ENCODE measurements around the gene LTBP1. TPM values are rescaled to one million over a fixed set of nuclear protein-coding genes. Genes with fewer than 3 reads are reported as not detected.

LTBP1 gene
- total RNA-seq, 1 experiment from 2014 or later, result 2.2 TPM

- POLR2A ChIA-PET (ENCODE audit: low non-redundant PET), result no interaction called here
- no peak for DNase-seq (ENCODE audit: low spot score)
- intact Hi-C loops (cut with micrococcal nuclease; ENCODE audit: unreplicated experiment), result no loop called here
Observed at GRCh38 chr2:33131749-33132148, 185.0 kb downstream of the LTBP1 start.

GRCh38 chr2:33133454-33133952 lies 186.8 kb downstream of the LTBP1 start:
- H3K4me3 ChIP-seq (ENCODE audit: low read depth, low read length, poor library complexity, severe bottlenecking), result no peak overlapping the region
- no TSS peak for BruUV-seq (replicated peaks)
- intact Hi-C loops (cut with micrococcal nuclease; ENCODE audit: unreplicated experiment), result no loop called here
- H3K27me3 ChIP-seq (replicated peaks; ENCODE audit: insufficient read depth, low read depth, low read length, poor library complexity), result peaks cover 5% of the 10 kb centered on the region
- no peaks in the 10 kb centered on the region for H3K36me3 ChIP-seq (ENCODE audit: insufficient read depth, low read length, poor library complexity, severe bottlenecking)
- no peaks in the 10 kb centered on the region for H3K9me3 ChIP-seq (ENCODE audit: low read depth, low read length, poor library complexity, severe bottlenecking)
- H3K27ac ChIP-seq (ENCODE audit: low read depth, low read length, poor library complexity, severe bottlenecking), result no peak overlapping the region
- POLR2A ChIA-PET (ENCODE audit: low non-redundant PET), result no interaction called here
- TF ChIP-seq CTCF (conservative IDR thresholded peaks at IDR 0.05; ENCODE audit: low read depth, low read length), result no peak
- TF ChIP-seq EZH2 (IDR thresholded peaks at IDR 0.05; ENCODE audit: borderline replicate concordance, low read depth, low read length, poor library complexity, severe bottlenecking), result no peak
- no peaks in the 10 kb centered on the region for H3K4me1 ChIP-seq (ENCODE audit: insufficient read depth, low read length, poor library complexity, severe bottlenecking)
- no peak for DNase-seq (ENCODE audit: low spot score)
- CTCF ChIA-PET, result no interaction called here

More at GRCh38 chr2:33131749-33132148, 185.0 kb downstream of the LTBP1 start:
- CTCF ChIA-PET, result no interaction called here
- Histone ChIP-seq H3K9me3 (ENCODE audit: low read depth, low read length, poor library complexity, severe bottlenecking) (no peaks in the 10 kb centered on the region), H3K4me1 (ENCODE audit: insufficient read depth, low read length, poor library complexity, severe bottlenecking) (no peaks in the 10 kb centered on the region), H3K27ac (ENCODE audit: low read depth, low read length, poor library complexity, severe bottlenecking) (no peak overlapping the region), H3K36me3 (ENCODE audit: insufficient read depth, low read length, poor library complexity, severe bottlenecking) (no peaks in the 10 kb centered on the region), H3K27me3 (replicated peaks; ENCODE audit: insufficient read depth, low read depth, low read length, poor library complexity) (peaks cover 5% of the 10 kb centered on the region), H3K4me3 (ENCODE audit: low read depth, low read length, poor library complexity, severe bottlenecking) (no peak overlapping the region)
- BruUV-seq (replicated peaks), result no TSS peak
- TF ChIP-seq CTCF (conservative IDR thresholded peaks at IDR 0.05; ENCODE audit: low read depth, low read length), result no peak
- TF ChIP-seq EZH2 (IDR thresholded peaks at IDR 0.05; ENCODE audit: borderline replicate concordance, low read depth, low read length, poor library complexity, severe bottlenecking), result no peak

GRCh38 chr2:33134086-33134771 lies 187.5 kb downstream of the LTBP1 start:
- TF ChIP-seq CTCF (conservative IDR thresholded peaks at IDR 0.05; ENCODE audit: low read depth, low read length), result no peak
- no peak for TF ChIP-seq EZH2 (IDR thresholded peaks at IDR 0.05; ENCODE audit: borderline replicate concordance, low read depth, low read length, poor library complexity, severe bottlenecking)
- BruUV-seq (replicated peaks), result no TSS peak
- Histone ChIP-seq H3K27me3 (replicated peaks; ENCODE audit: insufficient read depth, low read depth, low read length, poor library complexity) (peaks cover 5% of the 10 kb centered on the region), H3K4me3 (ENCODE audit: low read depth, low read length, poor library complexity, severe bottlenecking) (no peak overlapping the region), H3K9me3 (ENCODE audit: low read depth, low read length, poor library complexity, severe bottlenecking) (no peaks in the 10 kb centered on the region), H3K27ac (ENCODE audit: low read depth, low read length, poor library complexity, severe bottlenecking) (no peak overlapping the region), H3K4me1 (ENCODE audit: insufficient read depth, low read length, poor library complexity, severe bottlenecking) (no peaks in the 10 kb centered on the region), H3K36me3 (ENCODE audit: insufficient read depth, low read length, poor library complexity, severe bottlenecking) (no peaks in the 10 kb centered on the region)
- ChIA-PET POLR2A (ENCODE audit: low non-redundant PET) (interaction anchor here (0.6 kb wide), 1 partner anchor 111 kb away, joined by 4 read pairs; no protein-coding TSS in a partner anchor), CTCF (no interaction called here)
- intact Hi-C loops (cut with micrococcal nuclease; ENCODE audit: unreplicated experiment), result no loop called here
- DNase-seq (ENCODE audit: low spot score), result peak; percentile 49
